ENCODE measurements around the gene TYMP. TPM values are rescaled to one million over a fixed set of nuclear protein-coding genes. Genes with fewer than 3 reads are reported as not detected.

Gene TYMP
- total and polyA plus RNA-seq, 2 of the 8 experiments (the other 6 are each of a cell fraction or from before 2014, with no cell fraction given): 0.43 to 0.48 TPM

DNA sequence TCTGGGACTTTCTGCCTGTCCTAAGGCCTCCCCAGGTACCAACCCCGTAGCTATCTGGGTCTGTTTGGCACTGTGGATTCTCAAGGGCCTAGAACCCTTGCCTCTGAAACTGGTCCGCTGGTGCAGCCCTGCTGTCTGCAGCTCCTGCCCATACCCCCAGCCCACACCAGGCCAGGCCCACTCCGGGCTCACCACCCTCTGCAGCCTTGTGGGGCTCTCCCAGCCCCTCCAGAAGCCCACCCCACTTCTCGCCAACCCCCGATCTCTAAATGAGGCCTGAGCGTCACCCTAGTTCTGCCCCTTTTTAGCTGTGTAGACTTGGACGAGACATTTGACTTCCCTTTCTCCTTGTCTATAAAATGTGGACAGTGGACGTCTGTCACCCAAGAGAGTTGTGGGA, 20.6 kb upstream of the TYMP start (continued):
- TF ChIP-seq KDM1A (IDR thresholded peaks at IDR 0.05; ENCODE audit: borderline replicate concordance, low read length) (no peak), TBP (IDR thresholded peaks at IDR 0.05; ENCODE audit: low read depth, low read length) (no peak), CTBP2 (IDR thresholded peaks at IDR 0.05; ENCODE audit: borderline replicate concordance, insufficient read depth, insufficient read length, low read length) (no peak), NRF1 (IDR thresholded peaks at IDR 0.05; ENCODE audit: low read depth, low read length) (no peak)
